Measurements from ENCODE around the gene PCNX3. TPM values are rescaled to one million over a fixed set of nuclear protein-coding genes. Genes with fewer than 3 reads are reported as not detected.

PCNX3 gene
- total RNA-seq, 3 donors from 2014 or later (not counting 1 experiment from before 2014, with no cell fraction given) = 101 to 105 (median 102) TPM

GRCh38 chr11:65573391-65574079 is 42.0 kb upstream of the PCNX3 start:
- no peaks in the 10 kb centered on the region for H3K36me3 Mint-ChIP-seq
- peak overlapping the region; percentile 45 for H3K4me3 ChIP-seq (ENCODE audit: low read length)
- intact Hi-C loops (cut with micrococcal nuclease) = loop anchor here (1.0 to 5.0 kb wide), 4 partner anchors 33 to 186 kb away; partner anchors contain the start of genes FRMD8, MAP3K11 and PCNX3
- H3K36me3 ChIP-seq (ENCODE audit: control insufficient read depth, insufficient read depth, low read length) = peaks cover 7% of the 10 kb centered on the region
- peak overlapping the region; percentile 97 to 99 for H3K27ac Mint-ChIP-seq
- peak overlapping the region; percentile 91 for H3K27ac ChIP-seq (ENCODE audit: low read length)
- H3K27me3 Mint-ChIP-seq (ENCODE audit: low read depth in 2 of 2) = no peaks in the 10 kb centered on the region
- H3K4me1 Mint-ChIP-seq = peaks cover 68 to 89% of the 10 kb centered on the region in 2 donors
- H3K4me1 ChIP-seq (ENCODE audit: control insufficient read depth, insufficient read depth, low read length) = peaks cover 80% of the 10 kb centered on the region
- ATAC-seq (no peak), DNase-seq (peak in 1 of 2 donors; percentile 45)
- peak overlapping the region; percentile 95 for H3K4me3 Mint-ChIP-seq
- no peaks in the 10 kb centered on the region for H3K27me3 ChIP-seq (ENCODE audit: control insufficient read depth, insufficient read depth, low read length)
- no peaks in the 10 kb centered on the region for H3K9me3 Mint-ChIP-seq
- H3K9me3 ChIP-seq (ENCODE audit: control insufficient read depth, insufficient read depth, low read length) = no peaks in the 10 kb centered on the region
- 33% methylated on average over 22 of the region's 22 CpGs for WGBS (ENCODE audit: insufficient coverage)
- TF ChIP-seq CTCF (IDR thresholded peaks at IDR 0.05) = no peak

GRCh38 chr11:65574109-65574810 is 41.3 kb upstream of the PCNX3 start:
- Histone ChIP-seq H3K4me3 (ENCODE audit: low read length) (peak overlapping the region; percentile 55), H3K4me1 (ENCODE audit: control insufficient read depth, insufficient read depth, low read length) (peaks cover 72% of the 10 kb centered on the region), H3K36me3 (ENCODE audit: control insufficient read depth, insufficient read depth, low read length) (peaks cover 6% of the 10 kb centered on the region), H3K27ac (ENCODE audit: low read length) (peak overlapping the region; percentile 91), H3K27me3 (ENCODE audit: control insufficient read depth, insufficient read depth, low read length) (no peaks in the 10 kb centered on the region), H3K9me3 (ENCODE audit: control insufficient read depth, insufficient read depth, low read length) (no peaks in the 10 kb centered on the region)
- H3K4me3 Mint-ChIP-seq = peak overlapping the region; percentile 95
- WGBS (ENCODE audit: insufficient coverage) = under 1% methylated on average over 66 of the region's 67 CpGs
- H3K27ac Mint-ChIP-seq = peak overlapping the region; percentile 97 to 99
- H3K9me3 Mint-ChIP-seq = no peaks in the 10 kb centered on the region
- H3K27me3 Mint-ChIP-seq (ENCODE audit: low read depth in 2 of 2) = no peaks in the 10 kb centered on the region
- peak; percentile 79 for TF ChIP-seq CTCF (IDR thresholded peaks at IDR 0.05)
- DNase-seq (peak; percentile 85 to 93), ATAC-seq (peak; percentile 30 to 64 (median 46))
- intact Hi-C loops (cut with micrococcal nuclease) = loop anchor here (1.0 to 5.0 kb wide), 4 partner anchors 34 to 187 kb away; partner anchors contain the start of genes FRMD8, MAP3K11 and PCNX3
- peaks cover 64 to 89% of the 10 kb centered on the region in 2 donors for H3K4me1 Mint-ChIP-seq
- H3K36me3 Mint-ChIP-seq = no peaks in the 10 kb centered on the region

- H3K27me3 Mint-ChIP-seq (ENCODE audit: low read depth in 2 of 2) = no peaks in the 10 kb centered on the region
- peaks cover 57 to 83% of the 10 kb centered on the region in 2 donors for H3K4me1 Mint-ChIP-seq
- H3K27ac Mint-ChIP-seq = peak overlapping the region; percentile 97 to 99
- WGBS (ENCODE audit: insufficient coverage) = 3% methylated on average over 28 of the region's 28 CpGs
- no peaks in the 10 kb centered on the region for H3K27me3 ChIP-seq (ENCODE audit: control insufficient read depth, insufficient read depth, low read length)
- peaks cover 67% of the 10 kb centered on the region for H3K4me1 ChIP-seq (ENCODE audit: control insufficient read depth, insufficient read depth, low read length)
- H3K9me3 Mint-ChIP-seq = no peaks in the 10 kb centered on the region
- intact Hi-C loops (cut with micrococcal nuclease) = loop anchor here (1.0 to 5.0 kb wide), 5 partner anchors 13 to 188 kb away; partner anchors contain the start of genes FRMD8, MAP3K11 and PCNX3
- DNase-seq = peak in 1 of 2 donors; percentile 78
- no peaks in the 10 kb centered on the region for H3K9me3 ChIP-seq (ENCODE audit: control insufficient read depth, insufficient read depth, low read length)
- H3K27ac ChIP-seq (ENCODE audit: low read length) = peak overlapping the region; percentile 83
- H3K36me3 ChIP-seq (ENCODE audit: control insufficient read depth, insufficient read depth, low read length) = peaks cover 13% of the 10 kb centered on the region
- peak overlapping the region; percentile 91 for H3K4me3 Mint-ChIP-seq
- H3K4me3 ChIP-seq (ENCODE audit: low read length) = peak overlapping the region; percentile 55
- H3K36me3 Mint-ChIP-seq = no peaks in the 10 kb centered on the region
- no peak for ATAC-seq
- no peak for TF ChIP-seq CTCF (IDR thresholded peaks at IDR 0.05)
Observed at GRCh38 chr11:65574811-65575567, 40.6 kb upstream of the PCNX3 start.

Measured in natural killer cell (primary cell).